K562 (cell line): ENCODE results near the gene LRRC8A. TPM values are rescaled to one million over a fixed set of nuclear protein-coding genes. Genes with fewer than 3 reads are reported as not detected.

Experiments used
- ATF7 ChIP-seq: fragments of 450-650 bp; IDR thresholded peaks from 2 replicates; pipeline ENCODE4 v1.7.1; 2014; ENCODE audit warnings: mild to moderate bottlenecking, moderate library complexity
- BRD4 ChIP-seq: fragments of 200-600 bp; sonication (generic); IDR thresholded peaks from 2 replicates; pipeline ENCODE4 v1.6.1; 2017; ENCODE audit warnings: inconsistent platforms
- CAMTA2 ChIP-seq: fragments of 250-450 bp; sonication (Bioruptor Pico); conservative IDR thresholded peaks from 2 replicates; pipeline ENCODE4 v1.5.1; 2022
- CEBPB ChIP-seq: fragments of 450-650 bp; IDR thresholded peaks from 2 replicates; pipeline ENCODE4 v1.6.1; 2016; ENCODE audit warnings: missing genetic modification characterization, missing compliant biosample characterization
- EP400 ChIP-seq: fragments of 450-650 bp; IDR thresholded peaks from 2 replicates; pipeline ENCODE4 v1.6.1; 2017; ENCODE audit warnings: antibody characterized with exemption, mild to moderate bottlenecking, moderate library complexity
- ETV6 ChIP-seq, 3 experiments: fragments of 150-350 bp in 1 of 3; sonication (generic) in 1 of 3; formaldehyde crosslinking in 1 of 3; IDR thresholded peaks; 2 replicates each; pipeline versions ENCODE4 v1.6.1 to v1.8.0; 2014 to 2022; ENCODE audit warnings: borderline replicate concordance in 2 of 3, low read depth in 2 of 3, antibody characterized with exemption in 1 of 3, low read length in 1 of 3, mild to moderate bottlenecking in 1 of 3, missing genetic modification reagents in 1 of 3
- HDAC2 ChIP-seq: fragments of 450-650 bp; IDR thresholded peaks from 2 replicates; pipeline ENCODE4 v1.6.1; 2016; ENCODE audit warnings: mild to moderate bottlenecking
- MAZ ChIP-seq, 2 experiments: fragments of 450-650 bp in 1 of 2; sonication (generic) in 1 of 2; formaldehyde crosslinking; IDR thresholded peaks in 1 of 2; conservative IDR thresholded peaks in 1 of 2; 2 replicates each; pipeline versions ENCODE4 v1.4.0 to v1.5.0; 2020; ENCODE audit warnings: mild to moderate bottlenecking in 1 of 2, missing genetic modification reagents in 1 of 2
- NEUROD1 ChIP-seq: fragments of 150-350 bp; IDR thresholded peaks from 2 replicates; pipeline ENCODE4 v1.6.1; 2014; ENCODE audit warnings: borderline replicate concordance, low read length, low read depth; ENCODE audit not compliant: partially characterized antibody
- NR2C1 ChIP-seq, 2 experiments: fragments of 450-650 bp; IDR thresholded peaks; 2 replicates each; pipeline ENCODE4 v1.6.1; 2017; ENCODE audit warnings: mild to moderate bottlenecking in 2 of 2, antibody characterized with exemption in 1 of 2, inconsistent platforms in 1 of 2, missing compliant biosample characterization in 1 of 2, missing genetic modification characterization in 1 of 2
- PHF21A ChIP-seq: fragments of 450-650 bp; IDR thresholded peaks from 2 replicates; pipeline ENCODE4 v1.6.1; 2017; ENCODE audit warnings: low read depth, borderline replicate concordance
- SMARCA4 ChIP-seq: fragments of 450-650 bp; IDR thresholded peaks from 2 replicates; pipeline ENCODE4 v1.6.1; 2016
- SMARCE1 ChIP-seq: fragments of 450-650 bp; IDR thresholded peaks from 2 replicates; pipeline ENCODE4 v1.7.1; 2016; ENCODE audit warnings: mild to moderate bottlenecking
- TBL1XR1 ChIP-seq, 2 experiments: IDR thresholded peaks; 2 replicates each; pipeline ENCODE4 v1.6.1; 2012; ENCODE audit warnings: improper control_type of control experiment in 2 of 2, low read length in 2 of 2, mild to moderate bottlenecking in 1 of 2
- TEAD4 ChIP-seq, 2 experiments: sonication (generic) in 1 of 2; formaldehyde crosslinking in 1 of 2; IDR thresholded peaks; 2 replicates each; pipeline versions ENCODE4 v1.6.1 to v1.8.0; 2012 to 2022; ENCODE audit warnings: borderline replicate concordance in 1 of 2, inconsistent platforms in 1 of 2, low read length in 1 of 2, mild to moderate bottlenecking in 1 of 2, missing genetic modification reagents in 1 of 2
- ZNF143 ChIP-seq: sonication (generic); formaldehyde crosslinking; IDR thresholded peaks from 2 replicates; pipeline ENCODE4 v1.9.0; 2022; ENCODE audit warnings: mild to moderate bottlenecking, missing genetic modification reagents
- polyA plus RNA-seq, 8 experiments: library from polyadenylated mRNA; depleted of rRNA in 4 of 8; stranded (reverse) in 5 of 8; unstranded in 3 of 8; fragments of >200 nt; fragmentation: Nextera tagmentation in 2 of 8; fragmentation: Illumina TruSeq in 1 of 8; extraction: Ambion mirVana in 2 of 8; extraction: Trizol in 1 of 8; gene quantifications; 2 replicates each; pipeline versions ENCODE4 v1.2.1 to v1.2.3, GENCODE V29; 2011 to 2014; ENCODE audit warnings: inconsistent platforms in 1 of 8, missing spikeins in 1 of 8
- total RNA-seq, 7 experiments: library from RNA; depleted of rRNA in 6 of 7; stranded (reverse); fragments of >200 nt in 6 of 7; fragmentation: Illumina TruSeq in 2 of 7; extraction: Trizol in 2 of 7; gene quantifications; 2 replicates each; pipeline versions ENCODE4 v1.2.1 to v1.2.3, GENCODE V29; 2011 to 2021; ENCODE audit warnings: low replicate concordance in 1 of 7
- TF ChIP-seq, protein P1 (sequence below): IDR thresholded peaks from 2 replicates; pipeline ENCODE4 v1.6.1; 2014; ENCODE audit warnings: antibody characterized with exemption
- TF ChIP-seq, protein P2 (sequence below), 2 experiments: fragments of 150-350 bp in 1 of 2; IDR thresholded peaks; 2 replicates each; pipeline ENCODE4 v1.6.1; 2012 to 2016; ENCODE audit warnings: low read depth in 2 of 2, low read length in 2 of 2, mild to moderate bottlenecking in 1 of 2, moderate library complexity in 1 of 2
- TF ChIP-seq, protein P3 (sequence below): fragments of 450-650 bp; IDR thresholded peaks from 2 replicates; pipeline ENCODE4 v1.6.1; 2016; ENCODE audit warnings: low read depth, mild to moderate bottlenecking, moderate library complexity

LRRC8A gene
- total and polyA plus RNA-seq, 9 of the 15 experiments (the other 6 are each of a cell fraction or from before 2014, with no cell fraction given), result 2.9 to 24.7 (median 8.9) TPM

DNA sequence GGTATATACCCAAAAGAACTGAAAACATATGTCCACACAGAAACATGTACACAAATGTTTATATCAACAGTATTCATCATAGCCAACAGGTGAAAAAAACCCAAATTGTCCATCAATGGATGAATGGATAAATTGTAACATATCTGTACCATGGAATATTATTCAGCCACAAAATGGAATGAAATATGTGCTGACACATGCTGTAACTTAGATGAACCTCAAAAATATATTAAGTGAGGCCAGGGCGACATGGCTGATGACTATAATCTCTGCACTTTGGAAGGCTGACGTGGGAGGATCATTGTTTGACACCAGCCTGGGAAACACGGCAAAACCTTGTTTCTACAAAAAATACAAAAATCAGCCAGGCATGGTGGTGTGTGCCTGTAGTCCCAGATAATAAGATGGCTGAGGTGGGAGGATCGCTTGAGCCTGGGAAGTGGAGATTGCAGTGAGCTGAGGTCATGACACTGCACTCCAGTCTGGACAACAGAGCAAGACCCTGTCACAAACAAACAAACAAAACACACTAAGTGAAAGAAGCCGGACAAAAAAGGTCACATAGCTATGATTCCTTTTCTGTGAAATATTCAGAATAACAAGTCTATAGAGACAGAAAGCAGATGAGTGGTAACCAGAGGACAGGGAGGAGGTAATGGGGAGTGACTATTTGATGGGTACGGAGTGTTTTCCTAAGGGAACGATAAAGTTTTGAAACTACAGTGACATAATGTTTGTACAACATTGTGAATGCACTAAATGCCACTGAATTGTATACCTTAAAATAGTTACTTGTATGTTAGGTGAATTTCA is 11.6 kb upstream of the LRRC8A start (continued):
- TF ChIP-seq, protein P1, sequence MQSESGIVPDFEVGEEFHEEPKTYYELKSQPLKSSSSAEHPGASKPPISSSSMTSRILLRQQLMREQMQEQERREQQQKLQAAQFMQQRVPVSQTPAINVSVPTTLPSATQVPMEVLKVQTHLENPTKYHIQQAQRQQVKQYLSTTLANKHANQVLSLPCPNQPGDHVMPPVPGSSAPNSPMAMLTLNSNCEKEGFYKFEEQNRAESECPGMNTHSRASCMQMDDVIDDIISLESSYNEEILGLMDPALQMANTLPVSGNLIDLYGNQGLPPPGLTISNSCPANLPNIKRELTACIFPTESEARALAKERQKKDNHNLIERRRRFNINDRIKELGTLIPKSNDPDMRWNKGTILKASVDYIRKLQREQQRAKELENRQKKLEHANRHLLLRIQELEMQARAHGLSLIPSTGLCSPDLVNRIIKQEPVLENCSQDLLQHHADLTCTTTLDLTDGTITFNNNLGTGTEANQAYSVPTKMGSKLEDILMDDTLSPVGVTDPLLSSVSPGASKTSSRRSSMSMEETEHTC, result no peak
- TF ChIP-seq ETV6 (IDR thresholded peaks at IDR 0.05; ENCODE audit: borderline replicate concordance in 1 of 2, low read depth in 2 of 2, low read length in 1 of 2), result no peak
- no peak for TF ChIP-seq ETV6 (CRISPR knock-in tag; IDR thresholded peaks at IDR 0.05; ENCODE audit: borderline replicate concordance)
- no peak for TF ChIP-seq ZNF143 (CRISPR knock-in tag)
- no peak for TF ChIP-seq BRD4
- TF ChIP-seq NR2C1 (IDR thresholded peaks at IDR 0.05), result peak; percentile 43; the same call in 1 of the 2 replicates
- peak; percentile 76 for TF ChIP-seq NR2C1 (tag; IDR thresholded peaks at IDR 0.05)
- TF ChIP-seq PHF21A, result no peak
- TF ChIP-seq ATF7, result peak; percentile 77; the same call in 1 of the 2 replicates
- peak; percentile 82 for TF ChIP-seq TEAD4 (IDR thresholded peaks at IDR 0.05; ENCODE audit: low read length)
- no peak for TF ChIP-seq TEAD4 (CRISPR knock-in tag; IDR thresholded peaks at IDR 0.05; ENCODE audit: borderline replicate concordance)
- no peak for TF ChIP-seq CAMTA2 (CRISPR knock-in tag)
- no peak for TF ChIP-seq CEBPB (tag)
- TF ChIP-seq TBL1XR1 (IDR thresholded peaks at IDR 0.05; ENCODE audit: low read length in 2 of 2), result peak in 1 of 2 experiments; percentile 29; a peak in 1 of 4 replicates
- TF ChIP-seq, protein P2, sequence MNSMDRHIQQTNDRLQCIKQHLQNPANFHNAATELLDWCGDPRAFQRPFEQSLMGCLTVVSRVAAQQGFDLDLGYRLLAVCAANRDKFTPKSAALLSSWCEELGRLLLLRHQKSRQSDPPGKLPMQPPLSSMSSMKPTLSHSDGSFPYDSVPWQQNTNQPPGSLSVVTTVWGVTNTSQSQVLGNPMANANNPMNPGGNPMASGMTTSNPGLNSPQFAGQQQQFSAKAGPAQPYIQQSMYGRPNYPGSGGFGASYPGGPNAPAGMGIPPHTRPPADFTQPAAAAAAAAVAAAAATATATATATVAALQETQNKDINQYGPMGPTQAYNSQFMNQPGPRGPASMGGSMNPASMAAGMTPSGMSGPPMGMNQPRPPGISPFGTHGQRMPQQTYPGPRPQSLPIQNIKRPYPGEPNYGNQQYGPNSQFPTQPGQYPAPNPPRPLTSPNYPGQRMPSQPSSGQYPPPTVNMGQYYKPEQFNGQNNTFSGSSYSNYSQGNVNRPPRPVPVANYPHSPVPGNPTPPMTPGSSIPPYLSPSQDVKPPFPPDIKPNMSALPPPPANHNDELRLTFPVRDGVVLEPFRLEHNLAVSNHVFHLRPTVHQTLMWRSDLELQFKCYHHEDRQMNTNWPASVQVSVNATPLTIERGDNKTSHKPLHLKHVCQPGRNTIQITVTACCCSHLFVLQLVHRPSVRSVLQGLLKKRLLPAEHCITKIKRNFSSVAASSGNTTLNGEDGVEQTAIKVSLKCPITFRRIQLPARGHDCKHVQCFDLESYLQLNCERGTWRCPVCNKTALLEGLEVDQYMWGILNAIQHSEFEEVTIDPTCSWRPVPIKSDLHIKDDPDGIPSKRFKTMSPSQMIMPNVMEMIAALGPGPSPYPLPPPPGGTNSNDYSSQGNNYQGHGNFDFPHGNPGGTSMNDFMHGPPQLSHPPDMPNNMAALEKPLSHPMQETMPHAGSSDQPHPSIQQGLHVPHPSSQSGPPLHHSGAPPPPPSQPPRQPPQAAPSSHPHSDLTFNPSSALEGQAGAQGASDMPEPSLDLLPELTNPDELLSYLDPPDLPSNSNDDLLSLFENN (IDR thresholded peaks at IDR 0.05; ENCODE audit: low read depth in 2 of 2, low read length in 2 of 2), result 0 out of 4 replicates have a peak, but pooled peaks of 1 of the 2 experiments have one; percentile 58
- TF ChIP-seq, protein P3, sequence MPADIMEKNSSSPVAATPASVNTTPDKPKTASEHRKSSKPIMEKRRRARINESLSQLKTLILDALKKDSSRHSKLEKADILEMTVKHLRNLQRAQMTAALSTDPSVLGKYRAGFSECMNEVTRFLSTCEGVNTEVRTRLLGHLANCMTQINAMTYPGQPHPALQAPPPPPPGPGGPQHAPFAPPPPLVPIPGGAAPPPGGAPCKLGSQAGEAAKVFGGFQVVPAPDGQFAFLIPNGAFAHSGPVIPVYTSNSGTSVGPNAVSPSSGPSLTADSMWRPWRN, result no peak
- TF ChIP-seq SMARCA4, result peak; percentile 64
- 0 out of 2 replicates have a peak, but pooled peaks have one; percentile 48 for TF ChIP-seq HDAC2
- TF ChIP-seq EP400, result peak; percentile 45; the same call in 1 of the 2 replicates
- no peak for TF ChIP-seq NEUROD1
- no peak for TF ChIP-seq MAZ (CRISPR knock-in tag; conservative IDR thresholded peaks at IDR 0.05 in 1 of 2, IDR thresholded peaks at IDR 0.05 in 1 of 2)
- peak; percentile 37; the same call in 1 of the 2 replicates for TF ChIP-seq SMARCE1
